ENCODE results near the gene SVOP.
A peak's percentile ranks its signal among the peaks of the same experiment; 100 is the strongest.

Gene SVOP

GRCh38 chr12:108922918-108923317 lies 98.0 kb downstream of the SVOP start:
- no peak for DNase-seq

- no peak for DNase-seq
Measured at GRCh38 chr12:108921946-108922345, 98.9 kb downstream of the SVOP start.

DNA sequence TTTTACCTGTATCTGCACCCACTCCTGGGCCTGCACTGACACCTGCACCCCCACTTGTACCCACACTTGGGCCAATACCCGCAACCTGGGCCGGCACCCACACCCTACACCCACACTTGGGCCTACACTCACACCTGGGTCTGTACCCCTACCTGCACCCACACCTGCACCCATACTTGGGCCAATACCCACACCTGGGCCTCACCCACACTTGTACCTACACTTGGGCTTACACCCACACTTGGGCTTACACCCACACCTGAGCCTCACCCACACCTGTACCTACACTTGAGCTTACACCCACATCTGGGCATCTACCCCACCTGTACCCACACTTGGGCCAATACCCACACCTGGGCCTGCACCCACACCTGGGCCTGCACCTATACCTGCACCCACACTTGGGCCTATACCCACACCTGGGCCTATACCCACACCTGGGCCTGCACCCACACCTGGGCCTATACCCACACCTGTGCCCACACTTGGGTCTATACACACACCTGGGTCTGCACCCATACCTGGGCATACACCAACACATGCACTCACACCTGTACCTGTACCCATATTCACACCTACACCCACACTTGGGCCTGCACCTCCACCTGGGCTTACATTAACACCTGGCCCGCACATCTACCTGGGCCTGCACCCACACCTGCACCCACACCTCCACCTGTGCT lies 101.8 kb downstream of the SVOP start:
- DNase-seq = no peak

DNA sequence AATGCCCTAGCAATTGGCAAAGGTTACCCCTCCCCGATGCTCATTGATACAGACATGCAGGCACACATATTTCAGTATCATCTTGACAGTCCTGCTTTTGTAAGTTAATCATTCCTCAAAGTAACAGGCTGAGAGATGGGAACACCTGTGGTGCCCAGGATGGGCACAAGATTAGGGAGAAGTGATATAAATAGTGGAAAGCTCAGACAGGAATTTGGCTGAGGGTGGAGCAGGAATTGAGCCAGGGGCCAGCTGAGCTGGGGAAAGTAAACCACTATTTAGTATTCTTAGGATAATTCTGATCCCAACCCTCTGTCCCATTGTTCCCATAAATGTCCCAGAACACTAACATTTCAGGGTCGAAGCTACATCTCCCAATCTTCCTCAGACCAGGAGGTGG lies 102.7 kb downstream of the SVOP start:
- DNase-seq = no peak

DNA sequence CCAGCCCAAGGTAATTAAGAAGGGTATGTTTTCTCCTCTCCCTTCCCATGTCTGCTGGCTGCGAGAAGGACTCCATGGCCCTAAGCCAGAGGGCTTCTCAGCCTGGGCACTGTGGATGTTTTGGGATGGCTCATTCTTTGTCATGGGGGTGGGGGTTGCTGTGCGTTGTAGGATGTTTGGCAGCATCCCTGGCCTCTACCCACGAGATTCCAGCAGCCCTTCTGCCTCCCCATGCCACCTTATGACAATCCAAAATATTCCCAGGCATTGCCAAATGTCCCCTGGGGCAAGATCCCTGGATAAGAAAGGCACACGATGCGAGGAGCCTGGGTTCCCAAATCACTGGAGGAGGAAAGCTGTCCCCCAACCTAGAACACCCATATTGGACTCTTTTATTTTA lies 104.5 kb downstream of the SVOP start:
- no peak for DNase-seq

- DNase-seq = no peak
Measured at GRCh38 chr12:108915632-108916133, 105.2 kb downstream of the SVOP start.

DNA sequence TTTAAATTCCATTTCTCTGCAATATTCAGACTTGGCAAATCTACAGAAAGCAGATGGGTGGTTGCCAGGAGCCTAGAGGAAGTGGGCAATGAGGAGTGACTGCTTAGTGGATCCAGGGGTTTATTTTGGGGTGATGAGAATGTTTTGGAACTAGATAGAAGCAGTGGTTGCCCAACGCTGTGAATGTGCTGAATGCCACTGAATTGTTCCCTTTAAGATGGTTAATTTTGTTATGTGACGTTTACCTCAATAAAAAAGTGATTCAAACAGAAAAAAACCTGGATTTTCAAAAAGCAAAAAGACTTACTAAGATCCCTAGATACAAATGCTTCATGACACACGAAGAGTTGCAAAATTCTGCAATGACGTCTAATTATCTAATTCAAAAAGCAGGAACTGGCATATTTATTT lies 106.7 kb downstream of the SVOP start:
- DNase-seq = no peak

GRCh38 chr12:108912361-108912760 lies 108.5 kb downstream of the SVOP start:
- no peak for DNase-seq

DNA sequence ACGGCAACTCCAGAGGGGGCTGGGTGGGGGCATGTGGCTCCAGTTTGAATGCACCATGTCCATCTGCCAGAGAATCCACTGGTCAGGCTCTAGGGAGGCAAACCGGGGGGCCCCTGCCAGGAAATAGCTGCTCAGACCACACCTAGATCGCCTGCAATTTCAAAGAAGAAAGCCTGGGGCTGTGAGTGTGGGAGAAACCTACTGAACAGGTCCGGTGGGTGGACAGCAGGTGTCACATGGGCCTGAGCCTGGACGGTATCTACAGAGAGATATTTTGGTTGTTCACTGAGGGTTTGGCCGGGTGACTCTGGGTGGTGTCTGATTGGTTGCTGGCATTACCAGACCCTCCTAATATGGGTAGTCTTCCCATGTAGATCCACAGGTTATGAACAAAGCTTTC lies 109.0 kb downstream of the SVOP start:
- DNase-seq = no peak

- no peak for DNase-seq
Measured at GRCh38 chr12:108910336-108910735, 110.5 kb downstream of the SVOP start.

GRCh38 chr12:108907839-108908351 lies 113.0 kb downstream of the SVOP start:
- DNase-seq = no peak

- no peak for DNase-seq
Measured at GRCh38 chr12:108906971-108907370, 113.9 kb downstream of the SVOP start.

GRCh38 chr12:108905725-108906124 lies 115.1 kb downstream of the SVOP start:
- DNase-seq = no peak

DNA sequence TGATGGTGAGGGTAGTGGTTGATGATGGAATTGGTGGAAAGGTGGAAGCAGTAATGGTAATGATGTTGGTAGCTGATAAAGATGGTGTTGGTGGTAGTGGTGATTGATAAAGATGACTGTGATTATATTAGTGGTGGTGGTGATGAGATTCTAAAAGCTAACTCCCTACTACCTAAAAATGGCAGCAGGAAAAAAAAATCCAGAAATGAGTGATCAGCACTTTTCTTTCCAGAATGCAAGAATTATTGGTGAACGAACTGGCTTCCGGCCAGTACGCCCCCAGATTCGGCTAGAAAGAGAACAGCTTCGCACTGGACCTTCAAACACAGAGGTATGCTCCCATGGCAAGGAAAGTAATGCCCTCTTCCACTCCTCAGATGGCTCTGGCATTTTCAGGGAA lies 121.7 kb downstream of the SVOP start:
- no peak for DNase-seq

DNA sequence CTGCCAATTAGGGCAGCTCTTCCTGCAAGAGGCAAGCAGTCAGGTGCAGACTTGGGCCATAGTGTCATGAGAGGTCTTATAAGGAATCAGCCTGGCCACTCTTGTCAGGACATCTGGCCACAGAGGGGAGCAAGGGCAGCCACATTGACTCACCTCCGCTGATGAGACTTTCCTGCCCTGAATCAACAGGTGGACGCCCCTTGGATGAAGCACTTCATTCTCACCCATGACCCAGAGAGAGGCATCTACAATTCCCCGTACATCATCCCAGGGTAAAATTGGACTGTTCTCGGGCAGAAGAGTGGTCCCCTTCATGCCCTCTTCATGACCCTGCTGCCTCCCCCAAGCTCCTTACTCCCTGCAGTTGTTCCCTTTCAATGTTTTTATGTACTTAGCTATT lies 124.1 kb downstream of the SVOP start:
- DNase-seq = no peak

GRCh38 chr12:108896336-108896735 lies 124.5 kb downstream of the SVOP start:
- no peak for DNase-seq

GRCh38 chr12:108895220-108895802 lies 125.6 kb downstream of the SVOP start:
- no peak for DNase-seq

GRCh38 chr12:108890208-108890607 lies 130.7 kb downstream of the SVOP start:
- DNase-seq = no peak

- no peak for DNase-seq
Measured at GRCh38 chr12:108888031-108888430, 132.8 kb downstream of the SVOP start.

GRCh38 chr12:108886873-108887629 lies 133.8 kb downstream of the SVOP start:
- peak; percentile 89 for DNase-seq

DNA sequence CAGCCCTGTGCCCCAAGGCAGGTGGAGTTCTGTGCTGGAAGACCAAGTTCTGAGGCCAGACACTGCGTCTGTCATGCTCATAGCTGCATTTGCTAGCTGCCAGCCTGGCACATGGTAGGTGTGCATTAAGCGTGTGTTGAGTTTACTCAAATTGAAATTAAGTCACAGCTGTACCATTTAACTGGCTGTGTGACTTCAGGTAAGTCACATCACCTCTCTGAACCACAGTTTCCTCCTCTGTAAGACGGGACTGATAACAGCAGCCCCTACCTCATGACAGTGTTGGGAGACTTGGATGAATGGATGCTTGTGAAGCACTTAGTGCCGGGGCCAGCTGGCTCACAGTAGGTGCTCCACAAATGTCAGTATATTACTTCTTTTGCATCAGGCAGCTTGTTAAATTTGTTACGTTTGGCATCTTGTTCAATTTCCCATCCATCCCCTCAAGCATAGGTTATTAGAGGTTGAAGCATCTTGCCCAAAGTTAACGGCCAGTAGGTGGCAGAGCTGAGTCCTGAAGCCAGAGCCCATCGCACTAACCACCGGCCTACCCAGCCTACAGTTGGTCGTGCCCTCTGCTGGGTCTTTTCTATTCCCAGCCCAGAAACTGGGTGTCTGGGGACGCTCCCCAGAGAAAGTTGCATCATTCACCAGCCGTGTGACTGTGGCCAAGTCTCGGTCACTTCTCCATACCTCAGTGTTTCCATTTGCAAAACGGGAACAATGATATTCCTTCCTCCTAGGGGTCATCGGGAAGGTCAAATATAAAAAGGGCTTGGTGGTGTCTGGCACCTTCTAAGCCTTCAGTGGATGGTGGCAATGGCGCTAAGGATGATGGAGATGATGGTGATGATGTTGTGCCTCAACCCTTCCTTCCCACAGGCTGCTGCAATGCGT lies 136.5 kb downstream of the SVOP start:
- DNase-seq = peak; percentile 66

GRCh38 chr12:108881953-108882352 lies 138.9 kb downstream of the SVOP start:
- DNase-seq = peak; percentile 76

Data from NCI-H82 (cell line).